Iris pigment epithelial cell (primary cell): Measurements from ENCODE around the gene TEX26.

Source experiments
- DNase-seq: peaks from one replicate; pipeline ENCODE4 v3.0.0-alpha.2; 2011; ENCODE audit warnings: low read depth

Gene TEX26

GRCh38 chr13:30932481-30933353 lies at the start of gene TEX26:
Gene TEX26 (plus strand): TSS chr13:30932656. CDS start chr13:30932716, 60 bp downstream.
- peak; percentile 20 for DNase-seq

GRCh38 chr13:30882996-30883766 lies 49.3 kb upstream of the TEX26 start:
- DNase-seq: no peak

- no peak for DNase-seq
Observed at GRCh38 chr13:30884543-30884942, 47.9 kb upstream of the TEX26 start.

- no peak for DNase-seq
Observed at GRCh38 chr13:30889196-30889690, 43.2 kb upstream of the TEX26 start.

- DNase-seq: peak; percentile 77
Observed at GRCh38 chr13:30892966-30893365, 39.5 kb upstream of the TEX26 start.

GRCh38 chr13:30895773-30896172 lies 36.7 kb upstream of the TEX26 start:
- peak; percentile 96 for DNase-seq

GRCh38 chr13:30898070-30898469 lies 34.4 kb upstream of the TEX26 start:
- DNase-seq: no peak

- DNase-seq: peak; percentile 99
Observed at GRCh38 chr13:30898678-30899241, 33.7 kb upstream of the TEX26 start.

GRCh38 chr13:30900436-30900835 lies 32.0 kb upstream of the TEX26 start:
- no peak for DNase-seq

GRCh38 chr13:30900952-30901749 lies 31.3 kb upstream of the TEX26 start:
- no peak for DNase-seq

GRCh38 chr13:30904043-30904442 lies 28.4 kb upstream of the TEX26 start:
- DNase-seq: peak; percentile 53

- DNase-seq: peak; percentile 70
Observed at GRCh38 chr13:30905932-30906383, 26.5 kb upstream of the TEX26 start, which contains the start of gene MEDAG. Gene MEDAG (plus strand): TSS chr13:30906271. CDS start chr13:30906516, 245 bp downstream.

GRCh38 chr13:30906411-30907051 lies 25.9 kb upstream of the TEX26 start:
- DNase-seq: no peak

GRCh38 chr13:30907121-30907861 lies 25.2 kb upstream of the TEX26 start:
- DNase-seq: peak; percentile 65

- no peak for DNase-seq
Observed at GRCh38 chr13:30908416-30908980, 24.0 kb upstream of the TEX26 start.

- DNase-seq: no peak
Observed at GRCh38 chr13:30910676-30911075, 21.8 kb upstream of the TEX26 start.

GRCh38 chr13:30915691-30916541 lies 16.5 kb upstream of the TEX26 start:
- DNase-seq: no peak

GRCh38 chr13:30916991-30917390 lies 15.5 kb upstream of the TEX26 start:
- DNase-seq: no peak
